SK-N-SH (cell line): Measurements from ENCODE around the gene DUSP6. TPM values are rescaled to one million over a fixed set of nuclear protein-coding genes. Genes with fewer than 3 reads are reported as not detected.
A peak's percentile ranks its signal among the peaks of the same experiment; 100 is the strongest.

Experiments used
- CTCF ChIA-PET: fragments of 300-600, 350-600 bp; formaldehyde crosslinking; extraction: SDS; loops from one replicate; lab custom pipeline; 2021; lab: Yijun Ruan, JAX
- POLR2A ChIA-PET: fragments of 350-600 bp; sonication (Branson Sonifier 250); formaldehyde crosslinking; extraction: SDS; loops from one replicate; lab custom pipeline; 2020; ENCODE audit warnings: antibody characterized with exemption, inconsistent platforms; lab: Yijun Ruan, JAX
- DNase-seq: peaks from one replicate; pipeline ENCODE4 v3.0.0; 2012
- H2AFZ ChIP-seq: fragments of 200-600 bp; sonication (generic); 2 replicates; pipeline ENCODE4 v1.8.1; 2016; ENCODE audit warnings: antibody characterized with exemption, mild to moderate bottlenecking, low read depth
- H3F3A ChIP-seq: fragments of 200-600 bp; sonication (generic); replicated peaks from 2 replicates; pipeline ENCODE3; 2016; ENCODE audit warnings: antibody characterized with exemption, mild to moderate bottlenecking; ENCODE audit not compliant: insufficient read depth
- H3K27ac ChIP-seq, 2 experiments: fragments of 200-500 bp in 1 of 2; fragments of 200-600 bp in 1 of 2; sonication (Bioruptor generic) in 1 of 2; sonication (generic), shearing (Covaris generic) in 1 of 2; 2 replicates each; pipeline versions ENCODE4 v1.5.1 to v1.6.1; 2014 to 2016; ENCODE audit warnings: low read depth in 2 of 2, inconsistent platforms in 1 of 2, low read length in 1 of 2, mild to moderate bottlenecking in 1 of 2, mixed read lengths in 1 of 2
- H3K27me3 ChIP-seq: fragments of 200-600 bp; sonication (generic), shearing (Covaris generic); 2 replicates; pipeline ENCODE4 v1.6.1; 2016; ENCODE audit warnings: mixed run types; ENCODE audit not compliant: insufficient read depth
- H3K36me3 ChIP-seq, 2 experiments: fragments of 200-500 bp in 1 of 2; fragments of 200-600 bp in 1 of 2; sonication (Bioruptor generic) in 1 of 2; sonication (generic) in 1 of 2; replicated peaks in 1 of 2; 2 replicates each; pipeline versions ENCODE3 to v1.5.1; 2014 to 2016; ENCODE audit warnings: low read length in 1 of 2, mild to moderate bottlenecking in 1 of 2; ENCODE audit not compliant: insufficient read depth in 2 of 2, control insufficient read depth in 1 of 2
- H3K4me1 ChIP-seq, 2 experiments: fragments of 200-500 bp in 1 of 2; fragments of 200-600 bp in 1 of 2; sonication (Bioruptor generic) in 1 of 2; sonication (generic), shearing (Covaris generic) in 1 of 2; 2 replicates each; pipeline versions ENCODE4 v1.5.1 to v1.6.1; 2014 to 2016; ENCODE audit warnings: low read depth in 1 of 2, low read length in 1 of 2, mixed run types in 1 of 2; ENCODE audit not compliant: insufficient read depth in 2 of 2, control insufficient read depth in 1 of 2
- H3K4me2 ChIP-seq: fragments of 200-600 bp; sonication (generic), shearing (Covaris generic); 2 replicates; pipeline ENCODE4 v1.6.1; 2017; ENCODE audit warnings: mixed run types
- H3K4me3 ChIP-seq, 2 experiments: fragments of 200-500 bp in 1 of 2; fragments of 200-600 bp in 1 of 2; sonication (Bioruptor generic) in 1 of 2; sonication (generic), shearing (Covaris generic) in 1 of 2; 2 replicates each; pipeline versions ENCODE4 v1.5.1 to v1.8.1; 2014 to 2016; ENCODE audit warnings: low read depth in 2 of 2, inconsistent platforms in 1 of 2, low read length in 1 of 2, mild to moderate bottlenecking in 1 of 2, mixed read lengths in 1 of 2, moderate library complexity in 1 of 2
- H3K79me2 ChIP-seq: fragments of 200-600 bp; sonication (generic); 2 replicates; pipeline ENCODE4 v1.8.1; 2017; ENCODE audit warnings: mild to moderate bottlenecking; ENCODE audit not compliant: insufficient read depth
- H3K9ac ChIP-seq: fragments of 200-600 bp; sonication (generic); 2 replicates; pipeline ENCODE4 v1.6.1; 2017; ENCODE audit warnings: mixed run types
- H3K9me2 ChIP-seq: fragments of 200-600 bp; sonication (generic); 2 replicates; pipeline ENCODE4 v1.6.1; 2017; ENCODE audit warnings: mixed run types
- H3K9me3 ChIP-seq: fragments of 200-600 bp; sonication (generic); 2 replicates; pipeline ENCODE4 v1.6.1; 2017; ENCODE audit warnings: mixed run types, mild to moderate bottlenecking, moderate library complexity
- H4K20me1 ChIP-seq: fragments of 200-600 bp; sonication (generic); 2 replicates; pipeline ENCODE4 v1.6.1; 2017; ENCODE audit warnings: mild to moderate bottlenecking, mixed run types; ENCODE audit not compliant: insufficient read depth
- ELF1 ChIP-seq: IDR thresholded peaks from 2 replicates; pipeline ENCODE4 v1.4.0; 2012
- EP300 ChIP-seq, 2 experiments: IDR thresholded peaks; 2 replicates each; pipeline versions ENCODE4 v1.4.0 to v1.6.1; 2012; ENCODE audit warnings: borderline replicate concordance in 1 of 2, low read depth in 1 of 2, low read length in 1 of 2
- EZH2phosphoT487 ChIP-seq: fragments of 200-600 bp; sonication (generic); IDR thresholded peaks from 2 replicates; pipeline ENCODE4 v1.6.1; 2017; ENCODE audit warnings: low read depth, mixed run types, mild to moderate bottlenecking, antibody characterized with exemption, moderate library complexity, borderline replicate concordance
- MXI1 ChIP-seq: IDR thresholded peaks from 2 replicates; pipeline ENCODE4 v1.6.1; 2012; ENCODE audit warnings: mild to moderate bottlenecking, low read depth, low read length, improper control_type of control experiment
- NRF1 ChIP-seq: IDR thresholded peaks from 2 replicates; pipeline ENCODE4 v1.6.1; 2012; ENCODE audit warnings: low read depth, mild to moderate bottlenecking, low read length
- POLR2AphosphoS5 ChIP-seq: IDR thresholded peaks from 2 replicates; pipeline ENCODE4 v1.6.1; 2012; ENCODE audit warnings: low read depth, low read length
- RXRA ChIP-seq: IDR thresholded peaks from 2 replicates; pipeline ENCODE4 v1.4.0; 2012; ENCODE audit warnings: low read depth, mild to moderate bottlenecking, borderline replicate concordance
- SIN3A ChIP-seq: IDR thresholded peaks from 2 replicates; pipeline ENCODE4 v1.6.1; 2012; ENCODE audit warnings: low read depth, mild to moderate bottlenecking, low read length, moderate library complexity, borderline replicate concordance
- TEAD4 ChIP-seq: IDR thresholded peaks from 2 replicates; pipeline ENCODE4 v1.4.0; 2012; ENCODE audit warnings: mild to moderate bottlenecking, borderline replicate concordance; ENCODE audit not compliant: insufficient read depth
- YY1 ChIP-seq: IDR thresholded peaks from 2 replicates; pipeline ENCODE4 v1.4.0; 2012; ENCODE audit warnings: low read depth, mild to moderate bottlenecking
- WGBS: methylation state at CpG from one replicate; pipeline ENCODE4 v1.1.6; 2017; ENCODE audit warnings: low lambda C conversion rate; 5-methylcytosine and 5-hydroxymethylcytosine counted together
- polyA plus RNA-seq, 3 experiments: library from polyadenylated mRNA; depleted of rRNA; stranded (reverse); fragments of >200 nt; gene quantifications; 2 replicates each; pipeline ENCODE4 v1.2.3, GENCODE V29; 2012
- TF ChIP-seq, protein P1 (sequence below): IDR thresholded peaks from 2 replicates; pipeline ENCODE4 v1.6.1; 2012; ENCODE audit warnings: mild to moderate bottlenecking, low read depth, low read length, moderate library complexity

DUSP6 gene
- polyA plus RNA-seq, 1 of the 3 experiments (the other 2 are of a cell fraction): 71.4 TPM

DNA sequence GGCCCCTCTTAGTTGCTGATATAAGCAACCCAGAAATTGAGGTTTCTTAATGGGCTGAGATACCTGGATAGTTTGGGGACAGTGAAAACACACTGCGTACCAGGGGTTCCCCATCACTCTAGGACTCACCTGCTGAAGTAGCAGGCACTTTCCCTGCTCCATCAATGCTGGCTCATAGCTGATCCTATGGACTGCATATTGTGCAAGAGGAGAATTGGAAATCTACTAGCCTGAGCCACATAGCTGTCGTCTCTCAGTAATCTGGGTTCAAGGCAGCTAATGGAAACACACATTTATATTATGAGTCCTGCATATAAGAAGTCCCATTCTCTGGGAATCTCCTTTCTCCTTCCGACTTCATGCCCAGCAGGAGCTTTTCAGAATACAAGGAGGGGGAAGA, 7.3 kb upstream of the DUSP6 start:
- no peak overlapping the region for H3K4me3 ChIP-seq
- DNase-seq: no peak
- H2AFZ ChIP-seq: no peak overlapping the region
- peaks cover 0 to 16% of the 10 kb centered on the region in 2 experiments for H3K36me3 ChIP-seq
- TF ChIP-seq EP300 (IDR thresholded peaks at IDR 0.05; ENCODE audit: borderline replicate concordance in 1 of 2, low read depth in 1 of 2, low read length in 1 of 2) (no peak), EZH2phosphoT487 (no peak), POLR2AphosphoS5 (no peak), NRF1 (no peak), MXI1 (no peak), RXRA (no peak)
- peaks cover 46% of the 10 kb centered on the region for H3K79me2 ChIP-seq
- no peaks in the 10 kb centered on the region for H4K20me1 ChIP-seq
- no peak overlapping the region for H3K9ac ChIP-seq
- H3K9me2 ChIP-seq: no peaks in the 10 kb centered on the region
- H3F3A ChIP-seq: peaks cover 3% of the 10 kb centered on the region
- no peak overlapping the region for H3K27ac ChIP-seq
- H3K27me3 ChIP-seq: no peaks in the 10 kb centered on the region
- 96% methylated on average over 3 of the region's 3 CpGs for WGBS
- peaks cover 25 to 28% of the 10 kb centered on the region in 2 experiments; a peak in 3 of 4 replicates for H3K4me1 ChIP-seq
- H3K4me2 ChIP-seq: no peak overlapping the region
- ChIA-PET POLR2A (no interaction called here), CTCF (interaction anchor here (3.5 kb wide), 1 partner anchor 100 kb away, joined by 14 read pairs; no protein-coding TSS in a partner anchor)
- no peaks in the 10 kb centered on the region for H3K9me3 ChIP-seq

DNA sequence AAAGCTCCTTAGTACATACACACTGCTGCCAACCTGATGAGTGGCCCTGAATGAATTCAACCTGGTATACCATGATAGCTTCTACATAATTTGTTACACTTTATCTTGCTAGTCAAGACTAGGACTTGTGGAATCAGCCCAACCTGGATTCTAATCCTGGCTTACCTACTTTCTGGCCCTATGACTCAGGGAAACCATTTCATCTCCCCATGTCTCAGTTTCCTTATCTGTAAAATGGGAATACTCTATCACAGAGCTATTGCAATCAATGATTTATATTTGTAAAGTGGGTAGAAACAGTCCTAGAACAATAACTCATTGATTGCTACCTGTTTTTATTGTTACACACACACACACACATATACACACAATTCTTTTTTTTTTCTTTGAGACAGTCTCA, 6.5 kb upstream of the DUSP6 start:
- H3K4me2 ChIP-seq: no peak overlapping the region
- POLR2A ChIA-PET: no interaction called here

DNA sequence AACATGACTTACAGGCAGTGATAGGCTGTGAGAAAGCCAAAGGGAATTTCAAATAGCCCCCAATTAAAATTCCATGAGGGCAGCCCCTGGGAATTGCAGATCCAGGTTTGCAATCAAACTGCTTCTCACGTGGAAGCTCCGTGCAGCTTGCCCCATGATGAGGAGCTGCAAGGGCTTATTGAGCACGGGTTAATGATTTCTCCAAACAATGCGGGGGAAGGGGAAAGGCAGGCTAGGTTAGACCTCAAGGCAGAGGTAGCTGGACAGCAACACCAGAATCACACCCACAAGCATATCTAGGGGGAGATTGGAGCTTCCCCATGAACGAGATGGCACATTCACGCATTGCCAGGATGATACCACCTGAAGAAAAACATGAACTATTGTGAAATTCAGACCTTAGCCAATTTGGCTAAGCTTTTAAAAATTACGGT, 5.0 kb upstream of the DUSP6 start:
- H3K36me3 ChIP-seq: peaks cover 0 to 11% of the 10 kb centered on the region in 2 experiments
- no peak for DNase-seq
- 76% methylated on average over 7 of the region's 7 CpGs for WGBS

More for the DNA sequence above, 6.5 kb upstream of the DUSP6 start:
- no peak overlapping the region for H3K27ac ChIP-seq
- TF ChIP-seq ELF1 (no peak), YY1 (no peak), RXRA (no peak), SIN3A (no peak), EP300 (IDR thresholded peaks at IDR 0.05; ENCODE audit: borderline replicate concordance in 1 of 2, low read depth in 1 of 2, low read length in 1 of 2) (no peak)
- TF ChIP-seq, all 33 proteins: peak for 0
- H3F3A ChIP-seq: peaks cover 4% of the 10 kb centered on the region
- H3K9me3 ChIP-seq: no peaks in the 10 kb centered on the region
- peaks cover 0 to 16% of the 10 kb centered on the region in 2 experiments for H3K36me3 ChIP-seq
- H3K27me3 ChIP-seq: no peaks in the 10 kb centered on the region
- no peak overlapping the region for H3K9ac ChIP-seq
- no peaks in the 10 kb centered on the region for H4K20me1 ChIP-seq
- no peak overlapping the region for H2AFZ ChIP-seq
- H3K4me1 ChIP-seq: peaks cover 25 to 28% of the 10 kb centered on the region in 2 experiments; a peak in 3 of 4 replicates
- H3K4me3 ChIP-seq: no peak overlapping the region
- H3K79me2 ChIP-seq: peaks cover 51% of the 10 kb centered on the region
- H3K9me2 ChIP-seq: no peaks in the 10 kb centered on the region
- CTCF ChIA-PET: interaction anchor here (1.5 to 3.5 kb wide), 4 partner anchors 100 to 342 kb away, joined by 4 to 14 read pairs (median 7); no protein-coding TSS in a partner anchor
- no peak for DNase-seq

More for the DNA sequence above, 5.0 kb upstream of the DUSP6 start:
- Histone ChIP-seq H3F3A (peaks cover 11% of the 10 kb centered on the region), H2AFZ (no peak overlapping the region), H3K9ac (no peak overlapping the region), H3K9me2 (no peaks in the 10 kb centered on the region), H3K9me3 (no peaks in the 10 kb centered on the region), H3K79me2 (peaks cover 51% of the 10 kb centered on the region), H3K4me2 (no peak overlapping the region), H3K27ac (no peak overlapping the region), H3K4me1 (peaks cover 21 to 27% of the 10 kb centered on the region in 2 experiments; a peak in 3 of 4 replicates), H4K20me1 (no peaks in the 10 kb centered on the region), H3K27me3 (no peaks in the 10 kb centered on the region), H3K4me3 (no peak overlapping the region)
- POLR2A ChIA-PET: no interaction called here
- TF ChIP-seq, protein P1, sequence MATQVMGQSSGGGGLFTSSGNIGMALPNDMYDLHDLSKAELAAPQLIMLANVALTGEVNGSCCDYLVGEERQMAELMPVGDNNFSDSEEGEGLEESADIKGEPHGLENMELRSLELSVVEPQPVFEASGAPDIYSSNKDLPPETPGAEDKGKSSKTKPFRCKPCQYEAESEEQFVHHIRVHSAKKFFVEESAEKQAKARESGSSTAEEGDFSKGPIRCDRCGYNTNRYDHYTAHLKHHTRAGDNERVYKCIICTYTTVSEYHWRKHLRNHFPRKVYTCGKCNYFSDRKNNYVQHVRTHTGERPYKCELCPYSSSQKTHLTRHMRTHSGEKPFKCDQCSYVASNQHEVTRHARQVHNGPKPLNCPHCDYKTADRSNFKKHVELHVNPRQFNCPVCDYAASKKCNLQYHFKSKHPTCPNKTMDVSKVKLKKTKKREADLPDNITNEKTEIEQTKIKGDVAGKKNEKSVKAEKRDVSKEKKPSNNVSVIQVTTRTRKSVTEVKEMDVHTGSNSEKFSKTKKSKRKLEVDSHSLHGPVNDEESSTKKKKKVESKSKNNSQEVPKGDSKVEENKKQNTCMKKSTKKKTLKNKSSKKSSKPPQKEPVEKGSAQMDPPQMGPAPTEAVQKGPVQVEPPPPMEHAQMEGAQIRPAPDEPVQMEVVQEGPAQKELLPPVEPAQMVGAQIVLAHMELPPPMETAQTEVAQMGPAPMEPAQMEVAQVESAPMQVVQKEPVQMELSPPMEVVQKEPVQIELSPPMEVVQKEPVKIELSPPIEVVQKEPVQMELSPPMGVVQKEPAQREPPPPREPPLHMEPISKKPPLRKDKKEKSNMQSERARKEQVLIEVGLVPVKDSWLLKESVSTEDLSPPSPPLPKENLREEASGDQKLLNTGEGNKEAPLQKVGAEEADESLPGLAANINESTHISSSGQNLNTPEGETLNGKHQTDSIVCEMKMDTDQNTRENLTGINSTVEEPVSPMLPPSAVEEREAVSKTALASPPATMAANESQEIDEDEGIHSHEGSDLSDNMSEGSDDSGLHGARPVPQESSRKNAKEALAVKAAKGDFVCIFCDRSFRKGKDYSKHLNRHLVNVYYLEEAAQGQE: peak; percentile 57
- TF ChIP-seq TEAD4: no peak
- CTCF ChIA-PET: interaction anchor here (0.8 to 3.5 kb wide), 8 partner anchors 101 to 340 kb away, joined by 3 to 14 read pairs (median 6); no protein-coding TSS in a partner anchor
